Measurements from ENCODE around the gene NF2. TPM values are rescaled to one million over a fixed set of nuclear protein-coding genes. Genes with fewer than 3 reads are reported as not detected.

NF2 gene
- total RNA-seq, 1 experiment from 2014 or later = 40.5 TPM

DNA sequence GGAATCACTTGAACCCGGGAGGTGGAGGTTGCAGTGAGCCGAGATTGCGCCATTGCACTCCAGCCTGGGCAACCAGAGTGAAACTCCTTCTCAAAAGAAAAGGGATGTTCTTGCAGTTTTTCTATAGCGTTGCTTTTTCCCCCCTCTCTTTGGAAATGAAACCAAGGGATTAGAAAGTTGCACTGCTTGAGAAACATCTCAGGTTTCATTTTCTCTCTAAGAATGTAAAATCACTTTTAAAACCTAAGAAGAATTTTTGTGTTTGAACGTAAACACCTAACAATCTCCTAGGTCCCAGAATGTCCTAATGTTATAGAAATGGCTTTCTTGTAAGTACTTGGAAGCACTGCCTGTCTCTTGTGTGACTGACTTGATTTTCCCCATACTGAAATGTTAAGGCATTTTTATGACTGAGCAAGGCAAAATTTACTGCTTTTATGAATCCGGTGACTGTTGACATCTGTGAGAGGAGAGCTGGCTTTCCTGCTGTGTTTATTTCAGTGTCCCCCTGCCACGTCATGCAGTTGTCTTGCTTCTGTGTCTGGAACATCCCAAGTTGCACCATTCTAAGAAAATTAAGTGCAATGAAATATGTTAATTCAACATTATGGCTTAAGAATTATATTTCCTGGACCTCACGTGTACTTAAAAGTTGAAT is 37.7 kb downstream of the NF2 start:
- peaks cover 18% of the 10 kb centered on the region for H3K27me3 ChIP-seq (replicated peaks; ENCODE audit: insufficient read depth, low read depth, low read length, poor library complexity)
- H3K4me3 ChIP-seq (ENCODE audit: low read depth, low read length, poor library complexity, severe bottlenecking) = no peak overlapping the region
- CTCF ChIA-PET = interaction anchor here (1.4 kb wide), 1 partner anchor 364 kb away, joined by 5 read pairs; no protein-coding TSS in a partner anchor
- peaks cover 31% of the 10 kb centered on the region for H3K4me1 ChIP-seq (ENCODE audit: insufficient read depth, low read length, poor library complexity, severe bottlenecking)
- H3K27ac ChIP-seq (ENCODE audit: low read depth, low read length, poor library complexity, severe bottlenecking) = peak overlapping the region; percentile 32
- intact Hi-C loops (cut with micrococcal nuclease; ENCODE audit: unreplicated experiment) = loop anchor here (1.0 kb wide), 1 partner anchor 49 kb away; no protein-coding TSS in a partner anchor
- no peaks in the 10 kb centered on the region for H3K9me3 ChIP-seq (ENCODE audit: low read depth, low read length, poor library complexity, severe bottlenecking)
- TF ChIP-seq, protein P1, sequence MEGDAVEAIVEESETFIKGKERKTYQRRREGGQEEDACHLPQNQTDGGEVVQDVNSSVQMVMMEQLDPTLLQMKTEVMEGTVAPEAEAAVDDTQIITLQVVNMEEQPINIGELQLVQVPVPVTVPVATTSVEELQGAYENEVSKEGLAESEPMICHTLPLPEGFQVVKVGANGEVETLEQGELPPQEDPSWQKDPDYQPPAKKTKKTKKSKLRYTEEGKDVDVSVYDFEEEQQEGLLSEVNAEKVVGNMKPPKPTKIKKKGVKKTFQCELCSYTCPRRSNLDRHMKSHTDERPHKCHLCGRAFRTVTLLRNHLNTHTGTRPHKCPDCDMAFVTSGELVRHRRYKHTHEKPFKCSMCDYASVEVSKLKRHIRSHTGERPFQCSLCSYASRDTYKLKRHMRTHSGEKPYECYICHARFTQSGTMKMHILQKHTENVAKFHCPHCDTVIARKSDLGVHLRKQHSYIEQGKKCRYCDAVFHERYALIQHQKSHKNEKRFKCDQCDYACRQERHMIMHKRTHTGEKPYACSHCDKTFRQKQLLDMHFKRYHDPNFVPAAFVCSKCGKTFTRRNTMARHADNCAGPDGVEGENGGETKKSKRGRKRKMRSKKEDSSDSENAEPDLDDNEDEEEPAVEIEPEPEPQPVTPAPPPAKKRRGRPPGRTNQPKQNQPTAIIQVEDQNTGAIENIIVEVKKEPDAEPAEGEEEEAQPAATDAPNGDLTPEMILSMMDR (conservative IDR thresholded peaks at IDR 0.05; ENCODE audit: low read depth, low read length) = no peak
- no peak for TF ChIP-seq EZH2 (IDR thresholded peaks at IDR 0.05; ENCODE audit: borderline replicate concordance, low read depth, low read length, poor library complexity, severe bottlenecking)
- POLR2A ChIA-PET (ENCODE audit: low non-redundant PET) = interaction anchor here (0.5 kb wide), 1 partner anchor 1881 kb away, joined by 3 read pairs; no protein-coding TSS in a partner anchor
- no peaks in the 10 kb centered on the region for H3K36me3 ChIP-seq (ENCODE audit: insufficient read depth, low read length, poor library complexity, severe bottlenecking)
- peak; percentile 99 for DNase-seq (ENCODE audit: low spot score)
- no TSS peak for BruUV-seq (replicated peaks)

DNA sequence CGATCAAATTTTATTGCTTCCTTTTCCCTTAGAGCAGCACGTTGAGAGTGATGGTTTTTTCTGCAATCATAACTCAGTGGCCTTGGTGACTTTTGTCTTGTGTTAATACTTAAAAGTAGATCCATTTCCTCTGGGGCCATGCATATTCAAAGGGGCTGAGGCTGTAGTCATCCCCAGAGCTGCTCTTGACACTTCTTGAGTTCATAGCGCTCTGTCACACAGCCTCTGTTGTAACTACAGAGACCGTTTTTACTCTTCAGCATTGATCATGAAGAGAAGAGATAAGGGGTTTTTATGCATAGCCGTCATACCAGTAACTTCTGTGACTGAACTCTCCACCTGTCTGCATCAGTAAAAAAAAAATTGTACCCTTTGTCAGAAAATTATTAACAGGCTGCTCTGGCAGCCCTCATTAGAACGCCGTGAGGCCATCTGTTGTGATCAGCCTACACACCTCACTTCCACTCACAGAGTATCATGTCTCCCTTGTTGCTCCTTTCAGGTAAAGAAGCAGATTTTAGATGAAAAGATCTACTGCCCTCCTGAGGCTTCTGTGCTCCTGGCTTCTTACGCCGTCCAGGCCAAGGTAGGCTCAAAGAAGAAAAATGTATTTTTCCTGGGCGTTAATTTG is 38.4 kb downstream of the NF2 start:
- Histone ChIP-seq H3K36me3 (ENCODE audit: insufficient read depth, low read length, poor library complexity, severe bottlenecking) (no peaks in the 10 kb centered on the region), H3K4me1 (ENCODE audit: insufficient read depth, low read length, poor library complexity, severe bottlenecking) (peaks cover 30% of the 10 kb centered on the region), H3K27ac (ENCODE audit: low read depth, low read length, poor library complexity, severe bottlenecking) (peak overlapping the region; percentile 47), H3K27me3 (replicated peaks; ENCODE audit: insufficient read depth, low read depth, low read length, poor library complexity) (peaks cover 18% of the 10 kb centered on the region), H3K9me3 (ENCODE audit: low read depth, low read length, poor library complexity, severe bottlenecking) (no peaks in the 10 kb centered on the region), H3K4me3 (ENCODE audit: low read depth, low read length, poor library complexity, severe bottlenecking) (no peak overlapping the region)
- CTCF ChIA-PET = interaction anchor here (1.4 kb wide), 1 partner anchor 363 kb away, joined by 5 read pairs; no protein-coding TSS in a partner anchor
- no peak for DNase-seq (ENCODE audit: low spot score)
- no peak for TF ChIP-seq EZH2 (IDR thresholded peaks at IDR 0.05; ENCODE audit: borderline replicate concordance, low read depth, low read length, poor library complexity, severe bottlenecking)
- TF ChIP-seq, protein P1 (conservative IDR thresholded peaks at IDR 0.05; ENCODE audit: low read depth, low read length) = no peak
- TSS peak; percentile 41 for BruUV-seq (replicated peaks)
- POLR2A ChIA-PET (ENCODE audit: low non-redundant PET) = no interaction called here
- intact Hi-C loops (cut with micrococcal nuclease; ENCODE audit: unreplicated experiment) = loop anchor here (1.0 kb wide), 1 partner anchor 48 kb away; no protein-coding TSS in a partner anchor

DNA sequence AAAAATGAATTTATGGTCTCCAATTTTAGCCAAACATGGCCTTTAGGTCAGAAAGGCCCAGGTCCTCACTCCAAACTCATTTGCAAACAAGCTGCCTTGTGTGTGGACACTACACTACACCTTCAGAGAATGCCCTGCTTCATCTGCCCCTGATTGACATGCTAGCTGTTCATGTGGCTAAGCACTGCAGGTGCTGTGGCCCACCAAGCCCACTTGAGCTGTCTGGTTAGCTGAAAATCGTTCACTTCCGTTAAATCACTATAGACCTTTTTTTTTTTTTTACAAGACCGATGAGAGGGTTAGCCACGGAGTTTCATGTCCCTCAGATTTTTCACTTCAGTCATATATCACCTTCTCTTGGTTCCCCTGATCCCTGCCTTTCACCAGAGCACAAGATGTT is 39.3 kb downstream of the NF2 start:
- Histone ChIP-seq H3K27ac (ENCODE audit: low read depth, low read length, poor library complexity, severe bottlenecking) (no peak overlapping the region), H3K9me3 (ENCODE audit: low read depth, low read length, poor library complexity, severe bottlenecking) (no peaks in the 10 kb centered on the region), H3K4me1 (ENCODE audit: insufficient read depth, low read length, poor library complexity, severe bottlenecking) (peaks cover 26% of the 10 kb centered on the region), H3K36me3 (ENCODE audit: insufficient read depth, low read length, poor library complexity, severe bottlenecking) (no peaks in the 10 kb centered on the region), H3K27me3 (replicated peaks; ENCODE audit: insufficient read depth, low read depth, low read length, poor library complexity) (peaks cover 18% of the 10 kb centered on the region), H3K4me3 (ENCODE audit: low read depth, low read length, poor library complexity, severe bottlenecking) (no peak overlapping the region)
- DNase-seq (ENCODE audit: low spot score) = no peak
- no peak for TF ChIP-seq EZH2 (IDR thresholded peaks at IDR 0.05; ENCODE audit: borderline replicate concordance, low read depth, low read length, poor library complexity, severe bottlenecking)
- TF ChIP-seq, protein P1 (conservative IDR thresholded peaks at IDR 0.05; ENCODE audit: low read depth, low read length) = no peak
- BruUV-seq (replicated peaks) = no TSS peak
- CTCF ChIA-PET = no interaction called here
- intact Hi-C loops (cut with micrococcal nuclease; ENCODE audit: unreplicated experiment) = no loop called here
- POLR2A ChIA-PET (ENCODE audit: low non-redundant PET) = no interaction called here
